AG09309 (cell line): ENCODE measurements around the gene ARHGAP6.

Experiments used
- DNase-seq: peaks from one replicate; pipeline ENCODE4 v3.0.0-alpha.2; 2010; ENCODE audit warnings: low read depth
- H3K4me3 ChIP-seq: 2 replicates; pipeline ENCODE4 v1.5.1; 2011; ENCODE audit warnings: mild to moderate bottlenecking, low read depth, low read length, moderate library complexity; ENCODE audit not compliant: control insufficient read depth
- TF ChIP-seq, protein P1 (sequence below): IDR thresholded peaks from 2 replicates; pipeline ENCODE4 v1.5.1; 2011; ENCODE audit warnings: mild to moderate bottlenecking, low read depth, low read length, inconsistent platforms; ENCODE audit not compliant: insufficient read depth, control insufficient read depth; ENCODE audit errors: missing control alignments

The ARHGAP6 gene

DNA sequence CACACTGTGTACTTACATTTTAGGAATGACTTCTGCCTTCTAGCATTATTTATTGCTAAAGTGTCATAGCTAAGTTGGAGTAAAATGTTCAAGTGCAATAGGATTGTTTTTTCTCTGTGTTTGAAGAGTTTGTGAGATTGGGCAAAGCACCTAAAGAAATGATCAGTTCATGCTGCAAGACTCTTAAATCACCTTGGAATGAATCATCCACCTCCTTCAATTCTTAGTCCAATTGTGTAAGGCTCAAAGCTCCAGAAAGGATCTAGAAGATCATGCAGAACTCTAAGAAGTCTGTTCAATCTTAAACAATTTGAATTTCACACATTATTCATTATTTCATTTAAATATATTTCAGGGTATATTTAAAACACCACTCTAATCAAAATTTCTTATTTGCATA is 235.4 kb downstream of the ARHGAP6 start:
- no peak for DNase-seq
- no peak overlapping the region for H3K4me3 ChIP-seq
- TF ChIP-seq, protein P1, sequence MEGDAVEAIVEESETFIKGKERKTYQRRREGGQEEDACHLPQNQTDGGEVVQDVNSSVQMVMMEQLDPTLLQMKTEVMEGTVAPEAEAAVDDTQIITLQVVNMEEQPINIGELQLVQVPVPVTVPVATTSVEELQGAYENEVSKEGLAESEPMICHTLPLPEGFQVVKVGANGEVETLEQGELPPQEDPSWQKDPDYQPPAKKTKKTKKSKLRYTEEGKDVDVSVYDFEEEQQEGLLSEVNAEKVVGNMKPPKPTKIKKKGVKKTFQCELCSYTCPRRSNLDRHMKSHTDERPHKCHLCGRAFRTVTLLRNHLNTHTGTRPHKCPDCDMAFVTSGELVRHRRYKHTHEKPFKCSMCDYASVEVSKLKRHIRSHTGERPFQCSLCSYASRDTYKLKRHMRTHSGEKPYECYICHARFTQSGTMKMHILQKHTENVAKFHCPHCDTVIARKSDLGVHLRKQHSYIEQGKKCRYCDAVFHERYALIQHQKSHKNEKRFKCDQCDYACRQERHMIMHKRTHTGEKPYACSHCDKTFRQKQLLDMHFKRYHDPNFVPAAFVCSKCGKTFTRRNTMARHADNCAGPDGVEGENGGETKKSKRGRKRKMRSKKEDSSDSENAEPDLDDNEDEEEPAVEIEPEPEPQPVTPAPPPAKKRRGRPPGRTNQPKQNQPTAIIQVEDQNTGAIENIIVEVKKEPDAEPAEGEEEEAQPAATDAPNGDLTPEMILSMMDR = no peak

DNA sequence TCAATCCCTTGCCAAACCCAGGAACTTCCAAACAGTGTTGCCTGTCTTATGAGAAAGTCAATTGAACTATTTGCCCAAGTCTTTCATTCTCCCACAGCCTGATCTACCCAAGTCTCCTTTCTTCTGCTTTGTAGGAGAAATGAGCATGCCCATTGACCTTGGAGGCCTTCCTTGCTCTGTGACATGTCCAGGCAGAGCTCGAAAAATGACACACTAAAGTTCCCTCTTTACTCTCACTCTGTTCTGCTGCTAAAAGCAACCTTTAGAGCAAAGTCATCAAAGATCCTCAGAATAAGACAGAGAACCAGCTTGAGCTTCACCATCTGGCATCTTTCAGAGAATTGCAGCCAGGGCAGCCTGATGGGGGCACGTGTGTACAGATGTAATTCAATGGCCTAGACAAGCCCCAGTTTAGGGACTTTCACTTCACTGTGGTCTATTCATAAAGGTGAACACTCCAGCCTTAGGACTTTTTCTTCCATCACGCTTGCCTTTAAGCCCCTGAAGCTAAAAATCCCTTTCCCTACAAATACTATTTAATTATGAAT is 236.1 kb downstream of the ARHGAP6 start:
- no peak overlapping the region for H3K4me3 ChIP-seq
- no peak for DNase-seq
- TF ChIP-seq, protein P1 = no peak

DNA sequence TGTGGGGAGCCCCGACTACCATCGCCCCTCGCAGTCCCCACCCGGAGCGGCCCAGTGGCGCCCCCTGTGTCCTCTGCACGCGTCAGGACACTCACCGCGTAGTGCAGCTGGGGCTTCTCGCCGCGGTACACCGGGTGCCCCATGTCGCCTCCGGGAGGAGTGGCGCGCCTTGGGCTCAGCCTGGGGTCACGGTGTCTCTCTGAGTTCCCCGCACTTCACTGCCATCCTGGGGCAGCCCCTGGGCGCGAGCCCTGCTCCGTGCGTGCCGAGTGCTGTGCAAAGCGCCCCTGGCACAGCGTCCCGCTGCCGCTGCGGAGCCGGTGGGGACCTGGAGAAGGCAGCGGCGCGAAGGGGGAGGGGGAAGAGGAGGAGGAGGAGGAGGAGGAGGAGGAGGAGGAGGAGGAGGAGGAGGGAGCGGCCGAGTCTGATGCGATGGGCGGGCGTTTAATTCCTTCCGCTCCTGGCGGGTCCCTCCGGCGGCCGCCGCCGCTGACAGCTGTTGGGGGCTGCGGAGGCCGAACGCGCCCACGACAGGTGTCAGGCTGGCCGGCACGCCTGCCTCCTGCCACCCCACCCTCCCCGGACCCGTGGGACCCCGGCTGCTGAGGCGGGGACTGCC is 238.2 kb downstream of the ARHGAP6 start:
- H3K4me3 ChIP-seq = peak overlapping the region; percentile 53
- TF ChIP-seq, protein P1 = peak; percentile 54
- DNase-seq = no peak

GRCh38 chrX:11426712-11427452 is 238.8 kb downstream of the ARHGAP6 start:
- no peak for DNase-seq
- TF ChIP-seq, protein P1 = no peak
- peak overlapping the region; percentile 53 for H3K4me3 ChIP-seq

- H3K4me3 ChIP-seq = no peak overlapping the region
- no peak for DNase-seq
- TF ChIP-seq, protein P1 = no peak
Observed at GRCh38 chrX:11424903-11425674, 240.6 kb downstream of the ARHGAP6 start.

GRCh38 chrX:11423949-11424348 is 241.8 kb downstream of the ARHGAP6 start:
- DNase-seq = no peak
- TF ChIP-seq, protein P1 = no peak
- H3K4me3 ChIP-seq = no peak overlapping the region
